RWPE1 (cell line): ENCODE data around the gene MAP2K6.
A peak's percentile ranks its signal among the peaks of the same experiment; 100 is the strongest.

Source experiments
- CTCF ChIA-PET: fragments of 350-600 bp; sonication (Branson Sonifier 250); formaldehyde crosslinking; extraction: SDS; loops from one replicate; lab custom pipeline; 2021; lab: Yijun Ruan, JAX
- POLR2A ChIA-PET: fragments of 400-600 bp; formaldehyde crosslinking; extraction: SDS; loops from one replicate; lab custom pipeline; 2020; ENCODE audit warnings: antibody characterized with exemption; ENCODE audit not compliant: low non-redundant PET; lab: Yijun Ruan, JAX
- DNase-seq: peaks from one replicate; pipeline ENCODE4 v3.0.0; 2012; ENCODE audit warnings: low spot score
- H3K27ac ChIP-seq: fragments of 450-650 bp; 2 replicates; pipeline ENCODE4 v1.5.1; 2017
- TF ChIP-seq, protein P1 (sequence below): fragments of 450-650 bp; conservative IDR thresholded peaks from 2 replicates; pipeline ENCODE4 v1.5.1; 2017; ENCODE audit warnings: low read depth, mild to moderate bottlenecking

MAP2K6 gene

DNA sequence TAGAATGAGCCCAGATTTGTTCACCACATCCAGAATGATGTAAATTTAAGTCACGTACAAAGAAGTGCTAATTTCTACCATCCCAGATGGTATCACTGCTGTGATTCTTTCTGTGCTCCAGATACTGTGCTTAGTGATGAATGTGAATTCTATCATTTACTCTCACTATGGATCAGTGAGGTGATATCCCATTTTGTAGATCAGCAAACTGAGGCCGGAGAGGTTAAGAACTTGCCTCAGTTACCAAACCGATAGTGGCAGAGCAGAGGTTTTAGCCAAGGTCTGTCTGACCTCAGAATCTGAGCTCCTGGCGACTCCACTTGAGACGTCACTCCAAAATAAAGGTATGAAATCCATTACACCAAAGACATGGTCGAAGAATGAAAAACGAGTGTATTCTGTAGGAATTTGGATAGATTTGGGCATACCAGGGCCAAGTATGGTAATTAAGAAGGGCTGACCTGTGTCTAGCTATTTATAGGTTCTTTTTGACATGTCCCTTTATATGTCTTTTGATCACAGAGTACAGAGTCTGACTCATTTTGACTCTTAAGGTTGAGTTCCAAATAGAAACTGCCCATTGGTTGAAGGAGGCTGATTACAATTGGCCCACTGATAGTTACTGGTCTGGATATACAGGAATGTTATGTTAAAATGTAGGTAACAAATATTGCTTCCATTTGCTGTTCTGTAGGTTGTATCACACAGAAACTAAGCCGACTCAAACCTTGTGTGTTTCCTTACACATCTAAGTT, 10.0 kb downstream of the MAP2K6 start:
- ChIA-PET CTCF (interaction anchor here (0.5 kb wide), 1 partner anchor 39 kb away, joined by 3 read pairs; no protein-coding TSS in a partner anchor), POLR2A (no interaction called here)
- DNase-seq: no peak
- TF ChIP-seq, protein P1, sequence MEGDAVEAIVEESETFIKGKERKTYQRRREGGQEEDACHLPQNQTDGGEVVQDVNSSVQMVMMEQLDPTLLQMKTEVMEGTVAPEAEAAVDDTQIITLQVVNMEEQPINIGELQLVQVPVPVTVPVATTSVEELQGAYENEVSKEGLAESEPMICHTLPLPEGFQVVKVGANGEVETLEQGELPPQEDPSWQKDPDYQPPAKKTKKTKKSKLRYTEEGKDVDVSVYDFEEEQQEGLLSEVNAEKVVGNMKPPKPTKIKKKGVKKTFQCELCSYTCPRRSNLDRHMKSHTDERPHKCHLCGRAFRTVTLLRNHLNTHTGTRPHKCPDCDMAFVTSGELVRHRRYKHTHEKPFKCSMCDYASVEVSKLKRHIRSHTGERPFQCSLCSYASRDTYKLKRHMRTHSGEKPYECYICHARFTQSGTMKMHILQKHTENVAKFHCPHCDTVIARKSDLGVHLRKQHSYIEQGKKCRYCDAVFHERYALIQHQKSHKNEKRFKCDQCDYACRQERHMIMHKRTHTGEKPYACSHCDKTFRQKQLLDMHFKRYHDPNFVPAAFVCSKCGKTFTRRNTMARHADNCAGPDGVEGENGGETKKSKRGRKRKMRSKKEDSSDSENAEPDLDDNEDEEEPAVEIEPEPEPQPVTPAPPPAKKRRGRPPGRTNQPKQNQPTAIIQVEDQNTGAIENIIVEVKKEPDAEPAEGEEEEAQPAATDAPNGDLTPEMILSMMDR: no peak
- H3K27ac ChIP-seq: no peak overlapping the region

DNA sequence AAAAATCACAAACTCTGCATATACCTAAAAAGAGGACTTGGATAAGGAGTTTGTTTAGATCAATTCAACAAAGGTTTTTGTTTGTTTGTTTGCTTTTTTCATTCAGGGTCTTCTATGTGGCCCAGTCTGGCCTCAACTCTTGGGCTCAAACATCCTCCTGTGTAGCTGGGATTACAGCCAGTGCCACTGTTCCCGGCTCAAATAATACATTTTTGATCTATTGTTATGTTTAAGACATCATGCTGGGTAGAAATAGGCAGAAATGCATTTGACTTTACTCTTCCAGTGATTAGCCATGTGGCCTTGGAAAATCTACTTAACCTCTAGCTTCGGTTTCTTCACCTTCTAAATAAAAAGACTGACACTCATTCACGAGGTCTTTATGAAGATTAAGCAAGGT, 11.5 kb downstream of the MAP2K6 start:
- no peak overlapping the region for H3K27ac ChIP-seq
- POLR2A ChIA-PET: no interaction called here
- DNase-seq: no peak
- CTCF ChIA-PET: interaction anchor here (0.6 kb wide), 2 partner anchors 15 to 172 kb away, joined by 3 to 4 read pairs; no protein-coding TSS in a partner anchor
- TF ChIP-seq, protein P1: no peak

DNA sequence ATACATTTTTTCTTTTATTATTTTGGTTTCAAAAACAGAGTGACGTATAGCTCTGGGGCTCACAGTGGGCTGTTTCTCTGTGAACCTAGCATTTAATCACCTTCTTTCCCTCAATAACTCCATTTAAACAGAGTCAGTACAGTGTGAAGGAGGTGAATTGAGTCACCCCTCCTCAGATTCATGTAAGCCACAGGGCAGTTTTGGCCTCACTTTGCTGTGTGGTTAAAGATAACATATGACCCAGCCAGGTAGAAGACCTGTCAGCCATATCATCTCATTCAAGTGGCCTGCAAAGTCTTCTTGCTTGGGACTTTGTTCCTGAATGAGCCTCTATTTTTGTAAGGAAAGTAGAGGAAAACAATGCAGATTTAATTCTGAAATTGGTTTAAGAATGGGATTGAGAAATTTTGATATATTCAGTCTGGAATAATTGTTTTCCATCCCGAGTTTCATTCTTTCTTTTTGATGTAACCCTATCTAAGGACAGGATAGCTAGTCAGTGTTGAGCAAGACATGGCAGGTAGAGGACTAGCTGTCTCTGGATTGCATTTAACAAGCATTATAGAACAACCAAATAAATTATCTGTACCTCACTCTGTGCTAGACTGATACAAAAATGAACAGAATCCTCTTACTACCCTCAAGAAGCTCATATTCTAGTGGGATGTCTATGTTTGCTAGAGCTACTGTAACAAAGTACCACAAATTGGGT, 13.1 kb downstream of the MAP2K6 start:
- ChIA-PET CTCF (interaction anchor here (0.7 kb wide), 1 partner anchor 12 kb away, joined by 3 read pairs; no protein-coding TSS in a partner anchor), POLR2A (no interaction called here)
- DNase-seq: no peak
- H3K27ac ChIP-seq: no peak overlapping the region
- TF ChIP-seq, protein P1: no peak

DNA sequence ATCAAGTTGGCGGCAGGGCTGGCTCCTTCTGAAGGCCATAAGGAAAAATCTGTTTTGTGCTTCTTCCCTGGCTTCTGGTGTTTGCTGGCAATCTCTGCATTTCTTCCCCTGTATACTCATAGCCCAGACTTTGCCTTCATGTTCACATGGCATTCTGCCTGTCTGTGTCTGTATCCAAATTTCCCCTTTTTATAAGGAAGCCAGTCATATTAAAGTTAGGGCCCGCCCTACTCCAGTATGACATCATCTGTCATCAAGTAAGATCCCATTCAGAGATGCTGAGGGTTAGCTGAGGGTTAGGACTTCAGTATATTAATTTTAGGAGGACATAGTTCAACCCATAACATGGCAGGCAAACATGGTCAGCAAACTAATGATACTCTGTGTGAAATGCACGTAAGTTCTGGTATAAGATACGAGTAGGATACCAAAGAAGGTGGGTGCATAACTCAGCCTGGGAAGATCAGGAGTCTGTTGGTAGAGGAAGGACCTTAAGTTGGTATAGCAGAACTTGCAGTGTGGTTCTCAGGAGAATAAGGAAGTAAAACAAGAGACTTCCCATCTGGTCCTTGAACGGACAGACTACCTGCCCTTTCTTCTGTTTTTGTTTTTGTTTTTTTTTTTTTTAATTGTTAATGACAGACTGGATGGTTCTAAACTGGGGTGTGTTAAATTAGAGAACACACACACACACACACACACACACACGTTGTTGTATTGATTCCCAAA, 13.9 kb downstream of the MAP2K6 start:
- CTCF ChIA-PET: interaction anchor here (0.7 kb wide), 1 partner anchor 13 kb away, joined by 3 read pairs; no protein-coding TSS in a partner anchor

DNA sequence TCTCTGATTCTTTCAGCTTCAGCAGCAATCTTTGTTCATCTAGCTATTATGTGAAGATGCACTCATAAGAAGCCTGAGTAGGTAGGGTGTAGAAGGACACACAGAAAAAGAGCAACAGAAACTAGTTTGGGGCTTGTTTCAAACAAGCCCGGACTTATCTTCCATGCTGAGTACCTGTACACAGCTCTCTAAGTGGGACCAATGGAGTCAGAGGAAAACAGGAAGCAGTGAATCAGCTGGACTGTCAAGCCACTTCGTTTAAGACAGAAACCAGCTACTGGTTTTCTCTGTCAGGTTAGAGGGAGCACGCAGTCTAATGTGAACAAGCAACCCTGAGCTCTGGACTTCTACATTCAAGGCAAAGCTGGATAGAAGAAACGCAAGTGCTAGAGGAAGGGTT, 16.0 kb downstream of the MAP2K6 start:
- H3K27ac ChIP-seq: peak overlapping the region; percentile 73
- CTCF ChIA-PET: interaction anchor here (0.6 kb wide), 2 partner anchors 92 to 248 kb away, joined by 3 read pairs; no protein-coding TSS in a partner anchor
- POLR2A ChIA-PET: no interaction called here
- peak; percentile 45 for DNase-seq
- TF ChIP-seq, protein P1: no peak

More for the DNA sequence above, 13.9 kb downstream of the MAP2K6 start:
- POLR2A ChIA-PET: no interaction called here
- no peak for DNase-seq
- TF ChIP-seq, protein P1: no peak
- no peak overlapping the region for H3K27ac ChIP-seq

DNA sequence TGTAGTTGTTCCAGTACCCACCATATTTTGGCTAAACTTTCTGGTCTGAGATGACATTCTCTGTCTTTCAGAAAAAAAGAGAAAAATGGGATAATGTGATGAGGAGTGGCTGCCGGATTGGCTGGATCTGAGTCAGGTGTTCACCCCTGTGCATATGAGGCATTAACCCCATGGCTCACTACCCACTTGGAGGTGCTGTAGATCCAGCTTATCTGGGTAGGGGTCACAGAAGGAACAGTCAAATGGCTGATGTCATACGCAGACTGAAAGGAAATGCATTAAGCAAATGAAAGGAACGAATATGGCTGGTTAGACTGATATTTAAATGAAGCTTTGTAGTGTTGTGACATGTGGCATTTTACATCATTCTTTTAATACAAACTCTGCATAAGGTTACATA, 17.3 kb downstream of the MAP2K6 start:
- no peak for DNase-seq
- CTCF ChIA-PET: no interaction called here
- POLR2A ChIA-PET: no interaction called here
- TF ChIP-seq, protein P1: no peak
- no peak overlapping the region for H3K27ac ChIP-seq
